Endodermal cell (in vitro differentiated cells): ENCODE data around the gene PCMTD2. TPM values are rescaled to one million over a fixed set of nuclear protein-coding genes. Genes with fewer than 3 reads are reported as not detected.

Experiments used
- DNase-seq: peaks from one replicate; pipeline ENCODE4 v3.0.0-alpha.2; 2017
- H3K27ac ChIP-seq: 2 replicates; pipeline ENCODE4 v1.5.1; 2013; ENCODE audit warnings: mild to moderate bottlenecking, low read depth, low read length, moderate library complexity
- H3K27me3 ChIP-seq: 2 replicates; pipeline ENCODE4 v1.6.1; 2013; ENCODE audit warnings: mild to moderate bottlenecking, low read length, moderate library complexity; ENCODE audit not compliant: insufficient read depth, control insufficient read depth, poor library complexity, severe bottlenecking
- H3K36me3 ChIP-seq: 2 replicates; pipeline ENCODE4 v1.7.0; 2013; ENCODE audit warnings: mild to moderate bottlenecking, low read length, moderate library complexity; ENCODE audit not compliant: control insufficient read depth, insufficient read depth
- H3K4me1 ChIP-seq: one replicate; pipeline ENCODE4 v1.7.0; 2013; ENCODE audit warnings: low read length; ENCODE audit not compliant: control insufficient read depth, insufficient read depth
- H3K4me3 ChIP-seq: 2 replicates; pipeline ENCODE4 v1.5.1; 2013; ENCODE audit warnings: mild to moderate bottlenecking, low read length, moderate library complexity
- H3K9ac ChIP-seq: 2 replicates; pipeline ENCODE4 v1.6.1; 2013; ENCODE audit warnings: mild to moderate bottlenecking, low read length, moderate library complexity; ENCODE audit not compliant: poor library complexity, severe bottlenecking; ENCODE audit errors: extremely low read depth
- H3K9me3 ChIP-seq: 2 replicates; pipeline ENCODE4 v1.6.1; 2013; ENCODE audit warnings: mild to moderate bottlenecking, low read length, moderate library complexity; ENCODE audit not compliant: control insufficient read depth
- H3K27ac Mint-ChIP-seq: 2 replicates; pipeline ENCODE4 v1.8.0; 2020; ENCODE audit warnings: mixed read lengths
- H3K27me3 Mint-ChIP-seq: 2 replicates; pipeline ENCODE4 v1.8.0; 2021; ENCODE audit warnings: mild to moderate bottlenecking, mixed read lengths; ENCODE audit not compliant: insufficient read depth
- H3K36me3 Mint-ChIP-seq: 2 replicates; pipeline ENCODE4 v1.8.0; 2020; ENCODE audit warnings: low read depth, mixed read lengths
- H3K4me1 Mint-ChIP-seq: 2 replicates; pipeline ENCODE4 v1.8.0; 2020; ENCODE audit warnings: mixed read lengths
- H3K4me3 Mint-ChIP-seq: 2 replicates; pipeline ENCODE4 v1.8.0; 2020; ENCODE audit warnings: mild to moderate bottlenecking, moderate library complexity, mixed read lengths
- H3K9me3 Mint-ChIP-seq: 2 replicates; pipeline ENCODE4 v1.8.0; 2020; ENCODE audit warnings: mild to moderate bottlenecking, mixed read lengths
- CTCF ChIP-seq: fragments of 200-600 bp; sonication (generic); conservative IDR thresholded peaks from 2 replicates; pipeline ENCODE4 v1.5.0; 2021; ENCODE audit warnings: antibody characterized with exemption, mild to moderate bottlenecking
- WGBS, 2 experiments: methylation state at CpG; one replicate each; pipeline versions ENCODE4 v1.1.5 to v1.1.7; 2013; ENCODE audit warnings: missing lambda C conversion rate in 2 of 2, mixed read lengths in 1 of 2; ENCODE audit not compliant: insufficient coverage in 1 of 2, insufficient read length in 1 of 2; 5-methylcytosine and 5-hydroxymethylcytosine counted together
- total RNA-seq, 2 donors: library from RNA; stranded (reverse); fragmentation: NEBNext Ultra II Directional in 1 of 2; extraction: Animal tissue kit (Norgen Biotek cat#: 25700) in 1 of 2; gene quantifications; 2 replicates in 1 of 2; 3 replicates in 1 of 2; pipeline ENCODE4 v1.2.1, GENCODE V29; 2021

The PCMTD2 gene
- total RNA-seq, 2 donors from 2014 or later, result 145 to 158 TPM

- Histone ChIP-seq H3K9ac (no peak overlapping the region), H3K4me3 (no peak overlapping the region), H3K4me1 (peaks cover 10% of the 10 kb centered on the region), H3K36me3 (no peaks in the 10 kb centered on the region), H3K9me3 (no peaks in the 10 kb centered on the region), H3K27ac (no peak overlapping the region), H3K27me3 (peaks cover 36% of the 10 kb centered on the region)
- H3K4me1 Mint-ChIP-seq, result peaks cover 12% of the 10 kb centered on the region
- TF ChIP-seq CTCF, result no peak
- peaks cover 23% of the 10 kb centered on the region for H3K27me3 Mint-ChIP-seq
- no peak for DNase-seq
- no peak overlapping the region for H3K4me3 Mint-ChIP-seq
- no peaks in the 10 kb centered on the region for H3K9me3 Mint-ChIP-seq
- no peak overlapping the region for H3K27ac Mint-ChIP-seq
- H3K36me3 Mint-ChIP-seq, result peaks cover 6% of the 10 kb centered on the region
- WGBS, 2 experiments, result 86 to 89% methylated on average over 5 to 20 of the region's 21 CpGs
Observed at GRCh38 chr20:64211874-64212658, 43.5 kb upstream of the PCMTD2 start.

GRCh38 chr20:64212755-64213154 lies 42.8 kb upstream of the PCMTD2 start:
- Histone ChIP-seq H3K4me3 (no peak overlapping the region), H3K27me3 (peaks cover 38% of the 10 kb centered on the region), H3K9ac (no peak overlapping the region), H3K36me3 (no peaks in the 10 kb centered on the region), H3K27ac (no peak overlapping the region), H3K9me3 (no peaks in the 10 kb centered on the region), H3K4me1 (peaks cover 10% of the 10 kb centered on the region)
- peaks cover 12% of the 10 kb centered on the region for H3K4me1 Mint-ChIP-seq
- no peaks in the 10 kb centered on the region for H3K9me3 Mint-ChIP-seq
- peaks cover 6% of the 10 kb centered on the region for H3K36me3 Mint-ChIP-seq
- peaks cover 23% of the 10 kb centered on the region for H3K27me3 Mint-ChIP-seq
- TF ChIP-seq CTCF, result no peak
- no peak overlapping the region for H3K27ac Mint-ChIP-seq
- WGBS, 2 experiments, result 91 to 94% methylated on average over 5 to 7 of the region's 7 CpGs
- DNase-seq, result no peak
- H3K4me3 Mint-ChIP-seq, result no peak overlapping the region

GRCh38 chr20:64214113-64214512 lies 41.4 kb upstream of the PCMTD2 start:
- DNase-seq, result no peak
- no peaks in the 10 kb centered on the region for H3K9me3 ChIP-seq
- WGBS, 2 experiments, result 96 to 98% methylated on average over 10 of the region's 10 CpGs
- no peak overlapping the region for H3K9ac ChIP-seq
- H3K4me1 ChIP-seq, result peaks cover 10% of the 10 kb centered on the region
- peaks cover 30% of the 10 kb centered on the region for H3K27me3 Mint-ChIP-seq
- no peak overlapping the region for H3K27ac Mint-ChIP-seq
- no peak overlapping the region for H3K4me3 Mint-ChIP-seq
- H3K36me3 ChIP-seq, result no peaks in the 10 kb centered on the region
- no peak overlapping the region for H3K27ac ChIP-seq
- H3K9me3 Mint-ChIP-seq, result no peaks in the 10 kb centered on the region
- H3K4me3 ChIP-seq, result no peak overlapping the region
- H3K4me1 Mint-ChIP-seq, result peaks cover 12% of the 10 kb centered on the region
- H3K36me3 Mint-ChIP-seq, result peaks cover 3% of the 10 kb centered on the region
- peaks cover 43% of the 10 kb centered on the region for H3K27me3 ChIP-seq
- no peak for TF ChIP-seq CTCF
